SIG-M5 treated with dmso at 0.1 percent for 504 hours (cell line): Measurements from ENCODE around the gene TIMP1.
A peak's percentile ranks its signal among the peaks of the same experiment; 100 is the strongest.

Experiments
- DNase-seq: peaks from one replicate; lab custom pipeline; 2025; ENCODE audit not compliant: unreplicated experiment; lab: John Stamatoyannopoulos, UW

Gene TIMP1

DNA sequence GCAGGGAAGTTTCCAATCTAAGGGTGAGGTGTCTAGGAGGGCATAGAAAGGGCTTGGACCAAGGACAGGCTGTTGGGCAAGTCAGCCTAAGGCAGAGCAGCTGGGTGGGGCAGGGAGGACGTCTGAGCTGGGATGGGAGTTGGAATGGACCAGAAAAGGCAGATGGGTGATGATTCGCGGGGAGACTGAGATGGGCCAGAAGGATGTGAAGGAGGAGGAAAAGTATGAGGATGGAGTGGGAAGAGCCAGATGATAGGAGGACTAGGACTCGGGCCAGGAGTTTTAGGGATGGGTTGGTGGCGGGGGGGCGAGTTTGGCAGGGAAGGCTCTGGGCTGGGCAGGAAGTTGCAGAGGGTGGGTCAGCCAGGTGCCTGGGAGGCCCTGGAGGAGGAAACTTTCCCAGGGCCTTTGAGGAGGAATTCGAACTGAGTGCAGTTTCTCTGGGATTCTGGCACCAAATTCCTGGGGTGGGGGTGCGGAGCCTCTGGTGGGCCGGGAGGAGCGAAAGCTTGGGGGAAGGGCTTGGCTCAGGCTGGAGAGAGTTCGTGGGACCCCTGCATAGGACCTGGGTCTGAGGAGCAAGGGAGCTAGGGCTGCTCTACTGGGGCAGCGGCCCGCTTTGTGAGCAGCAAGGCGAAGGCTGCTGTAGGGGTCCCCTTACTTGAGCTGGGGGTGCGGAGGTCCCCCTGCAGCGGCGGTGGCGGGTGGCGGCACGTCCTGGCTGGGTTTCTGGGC is 8.7 kb upstream of the TIMP1 start:
- DNase-seq: no peak

DNA sequence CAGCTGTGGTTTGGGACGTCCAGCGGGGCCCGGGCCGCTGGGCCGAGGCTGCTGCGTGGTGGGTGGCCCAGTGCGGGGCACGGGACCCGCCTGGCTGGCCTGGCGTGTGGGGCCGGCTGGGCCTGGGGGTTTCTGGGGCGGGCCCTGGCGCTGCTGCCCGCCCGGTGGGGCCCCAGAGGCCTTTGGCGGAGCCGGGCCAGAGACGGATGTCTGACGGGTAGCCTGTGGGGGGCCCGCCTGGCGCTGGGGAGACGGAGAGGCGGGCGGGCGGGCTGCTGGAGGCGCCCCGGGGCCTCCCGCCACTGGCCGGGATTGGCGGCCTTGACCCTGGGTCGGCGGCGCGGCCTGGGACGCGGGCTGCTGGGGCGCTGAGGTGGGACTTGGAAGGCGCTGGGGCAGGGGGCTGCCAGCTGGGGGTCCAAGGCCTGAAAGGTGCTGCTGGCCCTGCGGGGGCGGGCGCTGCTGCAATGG is 8.1 kb upstream of the TIMP1 start:
- no peak for DNase-seq

- DNase-seq: no peak
These were observed 7.5 kb upstream of the TIMP1 start for GRCh38 chrX:47574547-47575301.

DNA sequence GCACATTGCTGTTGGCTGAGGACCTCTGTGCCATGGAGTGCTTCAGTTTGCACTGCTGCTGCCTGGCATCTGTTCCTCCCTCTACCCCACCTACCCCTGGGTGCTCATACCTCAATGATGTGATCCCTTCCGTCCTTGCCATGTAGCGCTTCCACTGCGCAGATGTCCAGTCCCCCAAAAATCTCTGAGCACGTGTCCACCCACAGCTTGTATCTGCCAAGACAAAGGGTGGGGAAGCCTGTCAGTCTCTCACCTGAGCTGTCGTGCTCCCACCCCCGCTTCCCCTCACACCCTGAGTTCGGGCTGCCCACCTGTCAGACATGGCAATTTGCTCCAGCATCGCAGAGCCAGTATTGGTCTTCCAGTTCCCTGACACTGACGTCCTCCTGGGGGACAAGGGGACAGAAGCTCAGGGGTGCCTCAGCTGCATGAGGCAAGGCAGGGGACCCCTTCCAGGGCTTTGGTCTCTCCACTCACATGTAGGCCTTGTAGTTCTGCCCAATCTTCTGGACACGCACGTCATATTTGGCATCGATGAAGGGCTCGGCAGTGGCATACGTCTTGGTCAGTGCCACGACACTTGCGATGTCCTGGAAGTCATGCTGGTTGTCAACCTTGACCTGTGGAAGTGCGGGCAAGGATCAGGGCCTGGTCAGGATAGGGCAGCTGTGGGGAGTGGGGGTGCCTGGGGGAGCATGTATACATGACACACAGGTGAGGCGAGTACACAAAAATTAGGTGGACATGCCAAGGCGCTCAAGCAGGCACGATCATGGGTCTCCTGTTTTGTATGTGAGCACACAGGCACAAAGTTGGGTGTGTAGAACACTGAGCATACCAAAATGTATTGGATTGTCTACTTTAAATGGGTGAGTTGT is 6.0 kb upstream of the TIMP1 start:
- no peak for DNase-seq

GRCh38 chrX:47577424-47577823 is 4.8 kb upstream of the TIMP1 start:
- DNase-seq: no peak

GRCh38 chrX:47577901-47578300 is 4.3 kb upstream of the TIMP1 start:
- no peak for DNase-seq

GRCh38 chrX:47578692-47579091 is 3.5 kb upstream of the TIMP1 start:
- no peak for DNase-seq

DNA sequence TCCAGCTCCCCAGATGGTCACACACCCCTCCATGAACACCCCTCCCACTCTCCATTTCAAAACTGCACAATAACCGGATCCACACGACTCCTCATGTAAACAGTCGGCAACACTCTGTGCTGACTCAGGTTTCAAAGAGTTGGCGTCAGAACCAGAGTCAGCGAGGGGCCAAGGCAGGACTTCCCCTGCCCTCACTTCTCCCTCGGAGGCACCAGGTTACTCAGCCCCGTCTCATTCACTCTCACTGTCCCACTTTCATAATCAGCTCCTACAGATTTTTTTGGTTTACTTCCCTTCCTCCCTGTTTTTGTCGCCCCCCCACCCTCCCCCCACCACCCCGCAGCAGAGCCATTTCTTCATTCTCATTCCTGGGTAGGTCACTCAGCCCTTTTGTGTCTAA is 2.7 kb upstream of the TIMP1 start:
- peak; percentile 59 for DNase-seq

DNA sequence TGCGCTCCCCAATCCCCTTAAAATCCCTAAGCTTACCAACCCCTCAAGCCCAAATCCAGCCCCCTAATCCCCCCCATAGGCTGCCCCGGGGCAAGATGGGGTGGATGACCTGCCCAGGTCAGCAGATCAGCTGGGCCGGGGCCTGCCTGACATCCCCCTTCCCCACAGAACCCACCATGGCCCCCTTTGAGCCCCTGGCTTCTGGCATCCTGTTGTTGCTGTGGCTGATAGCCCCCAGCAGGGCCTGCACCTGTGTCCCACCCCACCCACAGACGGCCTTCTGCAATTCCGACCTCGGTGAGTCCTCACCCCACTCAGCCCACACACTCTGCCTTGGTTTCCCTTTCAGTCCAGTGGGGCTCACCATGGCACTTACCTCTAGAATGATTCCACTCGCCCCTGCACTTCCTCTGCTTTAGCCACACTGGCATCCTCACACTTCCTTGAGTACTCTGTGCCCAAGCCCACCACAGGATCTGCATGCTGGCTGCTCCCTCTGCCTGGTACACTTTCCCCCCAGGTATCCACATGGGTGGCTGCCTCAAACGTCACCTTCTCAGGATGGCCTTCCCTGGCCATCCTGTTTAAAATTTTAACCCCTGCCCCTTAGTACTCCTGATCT is 1.1 kb downstream of the TIMP1 start:
- DNase-seq: no peak

- DNase-seq: no peak
These were observed 2.5 kb downstream of the TIMP1 start for GRCh38 chrX:47584714-47585113.

- DNase-seq: no peak
These were observed 3.0 kb downstream of the TIMP1 start for GRCh38 chrX:47585273-47585672.

- DNase-seq: no peak
These were observed 4.0 kb downstream of the TIMP1 start for GRCh38 chrX:47586043-47586787.

DNA sequence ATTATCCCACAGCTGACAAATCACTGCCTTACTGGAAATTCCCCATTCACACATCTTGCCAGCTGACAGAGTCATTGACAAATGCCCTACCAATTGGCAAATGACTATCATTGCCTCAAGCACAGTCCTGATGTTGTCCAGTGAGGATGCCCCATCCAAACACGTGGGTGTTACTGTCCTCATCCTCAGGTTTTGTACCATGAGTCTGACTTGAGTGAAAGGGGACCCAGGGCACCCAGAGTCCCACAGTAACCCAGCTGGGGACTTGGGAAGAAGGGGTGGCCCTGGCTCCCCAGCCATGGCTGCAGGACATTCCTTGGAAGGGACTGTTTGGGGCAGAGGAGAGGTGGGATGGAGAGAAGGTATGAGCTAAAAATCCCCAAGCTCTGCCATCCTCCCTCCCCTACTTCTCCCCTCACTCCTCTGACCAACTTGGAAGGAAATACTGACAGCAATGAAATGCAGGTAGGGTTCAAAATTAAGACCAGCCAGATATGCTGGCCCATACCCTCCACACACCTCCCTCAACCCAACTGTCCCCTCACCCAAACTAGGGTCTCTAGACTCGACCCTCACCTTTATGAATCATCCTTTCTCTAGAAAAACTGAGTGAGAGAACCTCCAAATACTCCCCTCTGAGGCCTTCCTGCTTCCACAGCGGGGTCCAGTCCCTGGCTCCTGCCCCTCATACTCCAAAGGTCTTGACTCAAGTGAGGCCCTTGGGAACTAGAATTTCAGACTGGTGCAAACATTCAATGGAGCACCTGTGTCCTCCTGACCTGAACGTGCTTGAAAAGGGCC is 5.1 kb downstream of the TIMP1 start:
- DNase-seq: no peak

GRCh38 chrX:47587906-47588735 is 5.9 kb downstream of the TIMP1 start:
- DNase-seq: no peak

DNA sequence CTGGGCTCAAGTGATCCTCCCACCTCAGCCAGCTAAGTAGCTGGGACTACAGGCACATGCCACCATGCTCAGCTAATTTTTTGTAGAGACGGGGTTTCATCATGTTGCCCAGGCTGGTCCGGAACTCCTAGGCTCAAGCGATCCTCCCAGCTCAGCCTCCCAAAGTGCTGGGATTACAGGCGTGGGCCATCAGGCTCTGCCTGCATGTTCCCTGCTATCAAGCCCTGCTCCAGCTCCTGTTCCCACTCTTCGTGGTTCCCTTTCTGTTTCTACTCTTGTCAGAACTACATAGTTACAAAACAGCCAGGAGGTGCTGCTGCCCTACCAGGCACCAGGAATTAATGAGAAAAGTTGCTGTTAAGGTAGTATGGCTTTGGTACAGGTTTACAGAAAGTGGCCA is 8.7 kb downstream of the TIMP1 start:
- no peak for DNase-seq

GRCh38 chrX:47593522-47593921 is 11.3 kb downstream of the TIMP1 start:
- DNase-seq: no peak

- DNase-seq: no peak
These were observed 13.5 kb downstream of the TIMP1 start for GRCh38 chrX:47595716-47596251.

- DNase-seq: no peak
These were observed 14.0 kb downstream of the TIMP1 start for GRCh38 chrX:47596256-47596655.
